Mesenchymal stem cell (in vitro differentiated cells and primary cell): ENCODE data around the gene CUX1.

Experiments used
- DNase-seq: peaks from one replicate; pipeline ENCODE4 v3.0.0-alpha.2; 2013
- H2AFZ ChIP-seq: one replicate; pipeline ENCODE4 v1.6.1; 2013; ENCODE audit warnings: low read depth, mild to moderate bottlenecking, control low read depth, inconsistent platforms, low read length, moderate library complexity
- H2AK5ac ChIP-seq: 2 replicates; pipeline ENCODE4 v1.6.1; 2013; ENCODE audit warnings: low read length, moderate library complexity, mild to moderate bottlenecking, inconsistent platforms; ENCODE audit not compliant: severe bottlenecking
- H2BK120ac ChIP-seq: one replicate; pipeline ENCODE4 v1.6.1; 2013; ENCODE audit warnings: low read depth, mild to moderate bottlenecking, inconsistent platforms, low read length, moderate library complexity
- H2BK12ac ChIP-seq, 2 experiments: one replicate each; pipeline ENCODE4 v1.6.1; 2013; ENCODE audit warnings: inconsistent platforms in 2 of 2, low read length in 2 of 2, mild to moderate bottlenecking in 2 of 2, moderate library complexity in 2 of 2, control low read depth in 1 of 2
- H2BK15ac ChIP-seq: one replicate; pipeline ENCODE4 v1.6.1; 2013; ENCODE audit warnings: mild to moderate bottlenecking, low read depth, inconsistent platforms; ENCODE audit not compliant: poor library complexity, severe bottlenecking
- H2BK5ac ChIP-seq: 2 replicates; pipeline ENCODE4 v1.6.1; 2013; ENCODE audit warnings: low read depth, mild to moderate bottlenecking, low read length, control low read depth, inconsistent platforms; ENCODE audit not compliant: poor library complexity, severe bottlenecking
- H3K14ac ChIP-seq, 2 experiments: one replicate each; pipeline ENCODE4 v1.6.1; 2013; ENCODE audit warnings: inconsistent platforms in 2 of 2, low read length in 2 of 2, control low read depth in 1 of 2, mild to moderate bottlenecking in 1 of 2, moderate library complexity in 1 of 2
- H3K18ac ChIP-seq, 2 experiments: one replicate each; pipeline ENCODE4 v1.6.1; 2013; ENCODE audit warnings: inconsistent platforms in 2 of 2, low read length in 2 of 2, control low read depth in 1 of 2, low read depth in 1 of 2, mild to moderate bottlenecking in 1 of 2
- H3K23ac ChIP-seq, 2 experiments: one replicate each; pipeline ENCODE4 v1.6.1; 2013; ENCODE audit warnings: inconsistent platforms in 2 of 2, low read length in 2 of 2, mild to moderate bottlenecking in 2 of 2, moderate library complexity in 2 of 2, control low read depth in 1 of 2
- H3K27ac ChIP-seq: 2 replicates; pipeline ENCODE4 v1.5.1; 2013; ENCODE audit warnings: mild to moderate bottlenecking, moderate library complexity, low read length, control low read depth, inconsistent platforms; ENCODE audit not compliant: poor library complexity, severe bottlenecking
- H3K27me3 ChIP-seq, 2 experiments: 2 replicates each; pipeline versions ENCODE4 v1.6.1 to v1.7.0; 2013; ENCODE audit warnings: low read length in 2 of 2, mild to moderate bottlenecking in 2 of 2, moderate library complexity in 2 of 2, control low read depth in 1 of 2, inconsistent platforms in 1 of 2; ENCODE audit not compliant: control insufficient read depth in 1 of 2, insufficient read depth in 1 of 2
- H3K36me3 ChIP-seq, 2 experiments: 2 replicates each; pipeline versions ENCODE4 v1.6.1 to v1.7.0; 2013; ENCODE audit warnings: low read length in 2 of 2, control low read depth in 1 of 2, inconsistent platforms in 1 of 2, low read depth in 1 of 2, mild to moderate bottlenecking in 1 of 2; ENCODE audit not compliant: insufficient read depth in 2 of 2, control insufficient read depth in 1 of 2
- H3K4ac ChIP-seq, 2 experiments: one replicate each; pipeline ENCODE4 v1.6.1; 2013; ENCODE audit warnings: inconsistent platforms in 2 of 2, low read length in 2 of 2, mild to moderate bottlenecking in 2 of 2, moderate library complexity in 2 of 2, control low read depth in 1 of 2, low read depth in 1 of 2
- H3K4me1 ChIP-seq: 2 replicates; pipeline ENCODE4 v1.6.1; 2013; ENCODE audit warnings: low read depth, low read length, control low read depth; ENCODE audit not compliant: control insufficient read depth, insufficient read depth
- H3K4me2 ChIP-seq: 2 replicates; pipeline ENCODE4 v1.6.1; 2013; ENCODE audit warnings: low read length, mild to moderate bottlenecking, inconsistent platforms; ENCODE audit not compliant: poor library complexity, severe bottlenecking
- H3K4me3 ChIP-seq, 2 experiments: 2 replicates each; pipeline versions ENCODE4 v1.5.1 to v1.7.0; 2013; ENCODE audit warnings: low read length in 2 of 2, mild to moderate bottlenecking in 2 of 2, control low read depth in 1 of 2, low read depth in 1 of 2; ENCODE audit not compliant: insufficient read depth in 1 of 2
- H3K79me1 ChIP-seq: replicated peaks from 2 replicates; pipeline ENCODE4 v1.6.1; 2013; ENCODE audit warnings: mild to moderate bottlenecking, control low read depth, low read length, inconsistent platforms; ENCODE audit not compliant: poor library complexity, severe bottlenecking
- H3K9ac ChIP-seq: 2 replicates; pipeline ENCODE4 v1.7.0; 2013; ENCODE audit warnings: mild to moderate bottlenecking, low read length, moderate library complexity
- H3K9me3 ChIP-seq: 2 replicates; pipeline ENCODE4 v1.7.0; 2013; ENCODE audit warnings: mild to moderate bottlenecking, low read length; ENCODE audit not compliant: control insufficient read depth
- H4K8ac ChIP-seq: one replicate; pipeline ENCODE4 v1.6.1; 2013; ENCODE audit warnings: inconsistent platforms, mild to moderate bottlenecking, low read length, moderate library complexity
- H4K91ac ChIP-seq: one replicate; pipeline ENCODE4 v1.6.1; 2013; ENCODE audit warnings: mild to moderate bottlenecking, low read length, inconsistent platforms
- WGBS: methylation state at CpG from one replicate; pipeline ENCODE4 v1.1.7; 2013; ENCODE audit warnings: mixed read lengths; 5-methylcytosine and 5-hydroxymethylcytosine counted together

Gene CUX1

DNA sequence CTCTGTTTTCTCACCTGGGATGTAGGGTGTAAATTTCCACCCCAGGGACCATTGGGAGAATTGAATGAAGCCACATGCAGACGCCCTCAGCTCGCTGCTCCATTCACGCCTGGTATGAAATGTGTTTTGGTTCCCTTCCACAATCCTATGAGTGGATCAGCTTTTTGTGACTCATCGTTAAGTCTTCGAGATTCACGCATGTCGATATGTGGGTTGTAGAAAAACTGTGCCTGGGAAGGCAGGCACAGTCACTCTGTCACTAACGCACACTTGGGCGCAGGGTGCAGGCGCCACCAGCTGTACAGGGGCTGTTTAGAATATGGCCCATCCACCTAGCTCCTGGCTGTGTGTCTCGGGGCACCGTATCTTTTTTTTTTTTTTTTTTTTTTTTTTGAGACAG lies 405.0 kb downstream of the CUX1 start:
- no peak overlapping the region for H3K4ac ChIP-seq
- no peaks in the 10 kb centered on the region for H3K9me3 ChIP-seq
- H2AK5ac ChIP-seq = no peak overlapping the region
- 92% methylated on average over 10 of the region's 12 CpGs for WGBS
- H3K9ac ChIP-seq = no peak overlapping the region
- no peak overlapping the region for H2BK5ac ChIP-seq
- no peak overlapping the region for H3K23ac ChIP-seq
- peaks cover 8% of the 10 kb centered on the region for H3K79me1 ChIP-seq
- H2BK12ac ChIP-seq = no peak overlapping the region
- H2BK15ac ChIP-seq = no peak overlapping the region
- H4K91ac ChIP-seq = no peak overlapping the region
- H3K27me3 ChIP-seq = no peaks in the 10 kb centered on the region
- H3K14ac ChIP-seq = no peak overlapping the region
- no peak overlapping the region for H3K4me3 ChIP-seq
- peaks cover 8% of the 10 kb centered on the region for H3K4me1 ChIP-seq
- peaks cover 7 to 18% of the 10 kb centered on the region in 2 experiments for H3K36me3 ChIP-seq
- no peak for DNase-seq
- no peak overlapping the region for H3K4me2 ChIP-seq
- H2AFZ ChIP-seq = no peak overlapping the region
- no peak overlapping the region for H3K18ac ChIP-seq
- no peak overlapping the region for H4K8ac ChIP-seq
- no peak overlapping the region for H2BK120ac ChIP-seq
- H3K27ac ChIP-seq = no peak overlapping the region

DNA sequence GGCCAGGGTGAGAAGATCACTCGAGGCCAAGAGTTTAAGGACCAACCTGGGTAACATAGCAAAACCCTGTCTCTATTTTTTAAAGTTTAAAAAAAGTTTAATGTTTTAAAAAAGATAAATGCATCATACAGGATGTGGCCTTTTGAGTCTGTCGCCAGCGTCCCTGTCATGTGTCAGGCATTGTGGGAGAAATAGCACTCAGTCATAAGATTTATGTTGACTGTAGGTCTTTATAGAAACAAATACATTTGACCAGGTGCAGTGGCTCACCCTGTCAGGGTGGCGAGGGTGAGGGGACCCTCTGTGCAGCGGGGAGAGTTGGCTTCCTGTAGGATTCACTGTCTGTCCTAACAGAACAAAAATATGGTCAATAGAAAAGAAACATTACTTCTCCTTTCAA lies 405.8 kb downstream of the CUX1 start:
- WGBS = 73% methylated on average over 2 of the region's 5 CpGs
- no peak overlapping the region for H2BK12ac ChIP-seq
- H3K9me3 ChIP-seq = no peaks in the 10 kb centered on the region

DNA sequence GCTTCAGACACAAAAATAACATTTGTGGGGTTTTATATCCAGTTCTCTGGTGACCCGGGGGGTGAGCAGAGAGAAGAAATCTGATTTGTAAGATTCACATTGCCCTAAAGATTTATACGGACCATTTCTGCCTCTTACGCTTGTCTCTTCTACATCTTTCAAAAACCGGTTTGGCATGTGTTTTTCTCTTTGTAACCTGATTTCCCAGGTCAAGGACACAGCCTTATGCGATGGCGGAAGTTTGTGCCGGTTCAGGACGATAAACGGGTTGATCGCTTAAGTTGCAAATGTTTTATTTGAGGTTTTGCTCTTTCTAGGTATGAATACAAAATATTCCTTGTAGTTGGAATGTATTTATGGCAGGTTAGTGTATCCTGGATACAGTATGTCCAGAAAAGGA lies 407.6 kb downstream of the CUX1 start:
- no peak for DNase-seq
- H2AK5ac ChIP-seq = no peak overlapping the region
- WGBS = 99% methylated on average over 10 of the region's 10 CpGs
- no peak overlapping the region for H3K18ac ChIP-seq
- H3K23ac ChIP-seq = no peak overlapping the region
- no peak overlapping the region for H3K4me3 ChIP-seq
- no peak overlapping the region for H4K8ac ChIP-seq
- no peak overlapping the region for H3K4me2 ChIP-seq
- H3K4ac ChIP-seq = no peak overlapping the region
- H2AFZ ChIP-seq = no peak overlapping the region
- no peak overlapping the region for H2BK120ac ChIP-seq
- H3K9me3 ChIP-seq = no peaks in the 10 kb centered on the region
- H3K9ac ChIP-seq = no peak overlapping the region
- H3K4me1 ChIP-seq = peaks cover 8% of the 10 kb centered on the region
- H3K14ac ChIP-seq = no peak overlapping the region
- H3K27ac ChIP-seq = no peak overlapping the region
- peaks cover 7% of the 10 kb centered on the region for H3K79me1 ChIP-seq
- H2BK5ac ChIP-seq = no peak overlapping the region
- H3K27me3 ChIP-seq = no peaks in the 10 kb centered on the region
- no peak overlapping the region for H4K91ac ChIP-seq
- no peak overlapping the region for H2BK15ac ChIP-seq
- no peak overlapping the region for H2BK12ac ChIP-seq
- H3K36me3 ChIP-seq = peaks cover 21 to 41% of the 10 kb centered on the region in 2 experiments

More for the DNA sequence above, 405.8 kb downstream of the CUX1 start:
- DNase-seq = no peak
- no peak overlapping the region for H2AFZ ChIP-seq
- H3K14ac ChIP-seq = no peak overlapping the region
- peaks cover 8% of the 10 kb centered on the region for H3K79me1 ChIP-seq
- H3K36me3 ChIP-seq = peaks cover 12 to 25% of the 10 kb centered on the region in 2 experiments
- H3K4ac ChIP-seq = no peak overlapping the region
- no peak overlapping the region for H3K18ac ChIP-seq
- no peak overlapping the region for H3K4me3 ChIP-seq
- H2BK15ac ChIP-seq = no peak overlapping the region
- H2BK120ac ChIP-seq = no peak overlapping the region
- no peak overlapping the region for H3K9ac ChIP-seq
- H3K27ac ChIP-seq = no peak overlapping the region
- H3K23ac ChIP-seq = no peak overlapping the region
- no peak overlapping the region for H4K8ac ChIP-seq
- H4K91ac ChIP-seq = no peak overlapping the region
- H3K4me2 ChIP-seq = no peak overlapping the region
- peaks cover 8% of the 10 kb centered on the region for H3K4me1 ChIP-seq
- no peak overlapping the region for H2AK5ac ChIP-seq
- H2BK5ac ChIP-seq = no peak overlapping the region
- H3K27me3 ChIP-seq = no peaks in the 10 kb centered on the region

DNA sequence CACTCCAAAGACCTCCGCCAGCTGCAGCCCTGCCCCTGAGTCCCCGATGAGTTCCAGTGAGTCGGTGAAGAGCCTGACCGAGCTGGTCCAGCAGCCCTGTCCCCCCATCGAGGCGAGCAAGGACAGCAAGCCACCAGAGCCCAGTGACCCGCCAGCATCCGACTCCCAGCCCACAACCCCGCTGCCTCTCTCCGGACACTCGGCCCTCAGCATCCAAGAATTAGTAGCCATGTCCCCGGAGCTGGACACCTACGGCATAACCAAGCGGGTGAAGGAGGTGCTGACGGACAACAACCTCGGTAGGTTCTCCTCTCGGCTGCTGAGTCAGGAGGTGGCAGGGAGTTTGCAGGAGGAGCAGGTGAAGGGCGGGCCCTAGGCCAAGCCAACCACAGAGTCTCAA lies 409.9 kb downstream of the CUX1 start:
- Histone ChIP-seq H2AK5ac (no peak overlapping the region), H2AFZ (no peak overlapping the region), H3K36me3 (peaks cover 19 to 43% of the 10 kb centered on the region in 2 experiments), H3K27ac (no peak overlapping the region), H3K9me3 (no peaks in the 10 kb centered on the region), H4K8ac (no peak overlapping the region), H3K4me1 (peaks cover 2% of the 10 kb centered on the region), H3K14ac (no peak overlapping the region), H2BK120ac (no peak overlapping the region), H3K4me2 (no peak overlapping the region), H3K18ac (no peak overlapping the region), H2BK15ac (no peak overlapping the region), H3K27me3 (no peaks in the 10 kb centered on the region), H2BK12ac (no peak overlapping the region), H3K23ac (no peak overlapping the region), H3K79me1 (peaks cover 2% of the 10 kb centered on the region), H3K4me3 (no peak overlapping the region), H4K91ac (no peak overlapping the region), H3K9ac (no peak overlapping the region), H3K4ac (no peak overlapping the region), H2BK5ac (no peak overlapping the region)
- DNase-seq = no peak
- WGBS = 97% methylated on average over 18 of the region's 18 CpGs
